Vagina (tissue), 2 donors: ENCODE measurements around the gene SETD4. TPM values are rescaled to one million over a fixed set of nuclear protein-coding genes. Genes with fewer than 3 reads are reported as not detected.

Source experiments
- DNase-seq, 2 donors: peaks; one replicate each; pipeline ENCODE4 v3.0.0-alpha.2; 2017; ENCODE audit errors: extremely low spot score in 2 of 2
- H3K27ac ChIP-seq: fragments of 200-600 bp; sonication (generic); one replicate; pipeline ENCODE4 v1.5.1; 2019
- H3K27me3 ChIP-seq: fragments of 200-600 bp; sonication (generic); one replicate; pipeline ENCODE4 v1.5.1; 2019
- H3K36me3 ChIP-seq, 2 donors: fragments of 200-600 bp; sonication (generic); one replicate each; pipeline ENCODE4 v1.5.1; 2017 to 2019
- H3K4me1 ChIP-seq: fragments of 200-600 bp; sonication (generic); one replicate; pipeline ENCODE4 v1.5.1; 2019
- H3K4me3 ChIP-seq, 2 donors: fragments of 200-600 bp; sonication (generic); 1 replicate in 1 of 2; 2 replicates in 1 of 2; pipeline ENCODE4 v1.5.1; 2016 to 2019
- H3K9me3 ChIP-seq: fragments of 200-600 bp; sonication (generic); one replicate; pipeline ENCODE4 v1.5.1; 2019
- POLR2A ChIP-seq, 2 donors: fragments of 450-650 bp; IDR thresholded peaks; one replicate each; pipeline ENCODE4 v1.6.1; 2017; ENCODE audit warnings: antibody characterized with exemption in 2 of 2, mild to moderate bottlenecking in 2 of 2, moderate library complexity in 2 of 2
- POLR2AphosphoS5 ChIP-seq, 2 donors: sonication (generic); formaldehyde crosslinking; IDR thresholded peaks; one replicate each; pipeline ENCODE4 v1.9.0; 2017; ENCODE audit warnings: antibody characterized with exemption in 2 of 2, mild to moderate bottlenecking in 2 of 2, low read depth in 1 of 2; ENCODE audit not compliant: insufficient read depth in 1 of 2
- intact Hi-C: fragments of 100-400 bp; cut with DNase I; formaldehyde crosslinking; loops from one replicate; pipeline ENCODE4 v1.15.1; 2023
- total RNA-seq: library from RNA; depleted of rRNA; stranded (reverse); fragments of >200 nt; gene quantifications from one replicate; pipeline ENCODE4 v1.2.3, GENCODE V29; 2016
- TF ChIP-seq, protein P1 (sequence below), 3 experiments: fragments of 450-650 bp in 2 of 3; fragments of 200-600 bp in 1 of 3; sonication (generic) in 1 of 3; IDR thresholded peaks; one replicate each; pipeline ENCODE4 v1.5.1; 2017 to 2019; ENCODE audit warnings: antibody characterized with exemption in 3 of 3, mild to moderate bottlenecking in 2 of 3, moderate library complexity in 2 of 3

Gene SETD4
- total RNA-seq, 1 donor from 2014 or later, result 28.7 TPM

DNA sequence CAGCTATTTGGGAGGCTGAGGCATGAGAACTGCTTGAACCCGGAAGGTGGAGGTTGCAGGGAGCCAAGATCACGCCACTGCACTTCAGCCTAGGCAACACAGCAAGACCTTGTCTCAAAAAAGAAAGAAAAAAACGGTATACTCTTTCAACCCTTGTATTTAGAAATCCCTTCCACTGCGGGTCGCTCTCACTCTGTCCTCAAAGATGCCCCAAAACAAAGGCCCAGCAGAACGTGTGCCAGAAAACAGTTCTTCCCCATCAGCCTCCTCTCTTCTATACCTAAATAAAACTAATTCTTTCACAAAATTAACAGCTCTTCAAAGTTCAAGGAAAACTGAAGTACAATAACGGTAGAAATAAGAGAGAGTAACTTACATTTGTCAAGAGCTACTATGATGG is 13.2 kb downstream of the SETD4 start:
- no peaks in the 10 kb centered on the region for H3K4me1 ChIP-seq
- no peak for DNase-seq
- H3K27me3 ChIP-seq, result no peaks in the 10 kb centered on the region
- H3K9me3 ChIP-seq, result no peaks in the 10 kb centered on the region
- H3K36me3 ChIP-seq, result peaks cover 0 to 54% of the 10 kb centered on the region in 2 donors
- no peak overlapping the region for H3K4me3 ChIP-seq
- H3K27ac ChIP-seq, result no peak overlapping the region
- intact Hi-C loops, result no loop called here
- TF ChIP-seq POLR2A (IDR thresholded peaks at IDR 0.05), result no peak
- TF ChIP-seq, protein P1, sequence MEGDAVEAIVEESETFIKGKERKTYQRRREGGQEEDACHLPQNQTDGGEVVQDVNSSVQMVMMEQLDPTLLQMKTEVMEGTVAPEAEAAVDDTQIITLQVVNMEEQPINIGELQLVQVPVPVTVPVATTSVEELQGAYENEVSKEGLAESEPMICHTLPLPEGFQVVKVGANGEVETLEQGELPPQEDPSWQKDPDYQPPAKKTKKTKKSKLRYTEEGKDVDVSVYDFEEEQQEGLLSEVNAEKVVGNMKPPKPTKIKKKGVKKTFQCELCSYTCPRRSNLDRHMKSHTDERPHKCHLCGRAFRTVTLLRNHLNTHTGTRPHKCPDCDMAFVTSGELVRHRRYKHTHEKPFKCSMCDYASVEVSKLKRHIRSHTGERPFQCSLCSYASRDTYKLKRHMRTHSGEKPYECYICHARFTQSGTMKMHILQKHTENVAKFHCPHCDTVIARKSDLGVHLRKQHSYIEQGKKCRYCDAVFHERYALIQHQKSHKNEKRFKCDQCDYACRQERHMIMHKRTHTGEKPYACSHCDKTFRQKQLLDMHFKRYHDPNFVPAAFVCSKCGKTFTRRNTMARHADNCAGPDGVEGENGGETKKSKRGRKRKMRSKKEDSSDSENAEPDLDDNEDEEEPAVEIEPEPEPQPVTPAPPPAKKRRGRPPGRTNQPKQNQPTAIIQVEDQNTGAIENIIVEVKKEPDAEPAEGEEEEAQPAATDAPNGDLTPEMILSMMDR (IDR thresholded peaks at IDR 0.05), result no peak

DNA sequence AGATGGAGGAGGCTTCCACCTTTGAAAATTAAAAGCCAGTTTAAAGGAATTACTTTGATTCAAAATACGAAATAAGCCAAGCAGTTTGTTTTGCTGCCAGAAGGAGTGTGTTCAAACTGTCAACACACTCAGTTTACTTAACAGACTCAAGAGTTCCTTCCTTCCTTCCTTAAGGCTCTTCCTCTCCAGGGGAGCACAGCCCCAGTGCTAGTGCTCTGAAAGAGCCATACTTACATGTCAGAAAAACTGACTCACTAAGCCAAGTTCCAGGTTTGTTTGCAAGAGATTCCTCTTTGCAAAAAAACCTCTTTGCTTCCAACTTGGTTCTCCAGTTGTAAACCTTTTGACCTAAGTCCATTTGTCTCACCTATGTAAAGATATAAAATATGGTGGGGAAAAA is 14.3 kb downstream of the SETD4 start:
- Histone ChIP-seq H3K27me3 (no peaks in the 10 kb centered on the region), H3K4me3 (no peak overlapping the region), H3K9me3 (no peaks in the 10 kb centered on the region), H3K27ac (no peak overlapping the region), H3K4me1 (no peaks in the 10 kb centered on the region), H3K36me3 (peaks cover 0 to 52% of the 10 kb centered on the region in 2 donors)
- intact Hi-C loops, result no loop called here
- TF ChIP-seq, protein P1 (IDR thresholded peaks at IDR 0.05), result no peak
- TF ChIP-seq POLR2A (IDR thresholded peaks at IDR 0.05), result no peak
- TF ChIP-seq POLR2AphosphoS5 (IDR thresholded peaks at IDR 0.05; ENCODE audit: insufficient read depth in 1 of 2, low read depth in 1 of 2), result no peak
- no peak for DNase-seq

DNA sequence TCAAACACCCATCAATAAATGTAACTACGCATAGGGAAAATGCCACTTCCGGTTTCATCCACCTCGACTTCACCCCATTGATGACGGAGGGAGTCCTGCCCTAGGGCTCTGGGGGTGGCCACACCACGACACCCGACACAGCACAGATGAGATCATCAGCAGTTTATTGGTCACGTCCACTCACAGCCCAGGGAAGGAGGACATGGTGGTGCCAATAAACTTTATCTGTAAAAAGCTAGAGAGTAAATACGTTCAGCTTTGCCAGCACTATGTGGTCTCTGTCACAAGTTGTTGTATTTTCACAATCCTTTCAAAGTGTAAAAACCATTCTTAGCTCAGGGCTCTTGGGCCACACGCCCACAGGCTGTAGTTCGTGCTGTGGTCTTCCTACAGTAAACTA is 16.3 kb downstream of the SETD4 start:
- H3K36me3 ChIP-seq, result peaks cover 0 to 51% of the 10 kb centered on the region in 2 donors
- intact Hi-C loops, result no loop called here
- TF ChIP-seq POLR2AphosphoS5 (IDR thresholded peaks at IDR 0.05; ENCODE audit: insufficient read depth in 1 of 2, low read depth in 1 of 2), result no peak
- no peak for TF ChIP-seq POLR2A (IDR thresholded peaks at IDR 0.05)
- TF ChIP-seq, protein P1 (IDR thresholded peaks at IDR 0.05), result no peak

DNA sequence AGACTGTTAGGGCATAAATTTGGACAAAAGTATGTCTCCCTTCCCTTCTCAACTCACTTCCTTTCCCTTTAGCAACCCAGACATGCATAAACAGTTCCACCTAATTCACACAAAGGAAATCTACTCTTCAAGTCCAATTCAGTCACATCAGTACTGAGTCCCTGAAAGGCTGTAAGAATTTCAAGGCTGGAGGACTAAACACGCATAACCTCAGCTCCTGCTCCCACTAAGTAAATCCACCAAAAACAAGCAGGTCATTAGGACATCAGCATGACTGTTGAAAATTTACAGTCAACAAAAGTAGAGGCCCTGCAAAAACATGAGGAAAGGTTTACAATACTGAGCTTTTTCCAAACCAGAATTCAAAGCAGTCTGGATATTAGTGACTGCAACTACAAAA is 18.4 kb downstream of the SETD4 start:
- peaks cover 0 to 68% of the 10 kb centered on the region in 2 donors for H3K36me3 ChIP-seq
- no peak for TF ChIP-seq POLR2AphosphoS5 (IDR thresholded peaks at IDR 0.05; ENCODE audit: insufficient read depth in 1 of 2, low read depth in 1 of 2)
- TF ChIP-seq, protein P1 (IDR thresholded peaks at IDR 0.05), result no peak
- no peak for TF ChIP-seq POLR2A (IDR thresholded peaks at IDR 0.05)
- no peaks in the 10 kb centered on the region for H3K27me3 ChIP-seq
- no peaks in the 10 kb centered on the region for H3K9me3 ChIP-seq
- intact Hi-C loops, result no loop called here
- H3K4me1 ChIP-seq, result no peaks in the 10 kb centered on the region
- H3K4me3 ChIP-seq, result no peak overlapping the region
- no peak overlapping the region for H3K27ac ChIP-seq
- no peak for DNase-seq

More for the DNA sequence above, 16.3 kb downstream of the SETD4 start:
- DNase-seq, result no peak
- H3K9me3 ChIP-seq, result no peaks in the 10 kb centered on the region
- H3K4me1 ChIP-seq, result no peaks in the 10 kb centered on the region
- peak overlapping the region; percentile 4 for H3K27ac ChIP-seq
- no peaks in the 10 kb centered on the region for H3K27me3 ChIP-seq
- H3K4me3 ChIP-seq, result no peak overlapping the region

DNA sequence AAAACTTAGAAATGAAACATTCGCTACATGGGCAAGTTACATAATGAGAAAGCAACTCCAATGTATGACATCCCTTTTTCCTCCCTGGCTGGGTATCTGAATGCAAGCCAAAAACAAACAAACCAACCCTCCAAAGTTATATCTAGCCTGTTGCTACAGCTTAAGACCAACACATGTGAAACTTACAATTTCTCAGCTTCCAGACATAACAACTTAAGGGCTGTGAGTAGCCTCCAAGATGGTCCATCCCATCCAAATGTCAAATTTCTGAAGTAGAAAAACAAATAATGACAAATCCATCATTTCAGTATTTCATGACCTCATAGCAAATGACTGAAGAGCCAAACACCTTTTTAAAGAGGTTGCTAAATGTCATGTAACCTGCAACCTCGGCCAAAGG is 19.9 kb downstream of the SETD4 start:
- Histone ChIP-seq H3K4me3 (no peak overlapping the region), H3K27me3 (no peaks in the 10 kb centered on the region), H3K27ac (no peak overlapping the region), H3K36me3 (peaks cover 0 to 68% of the 10 kb centered on the region in 2 donors), H3K9me3 (no peaks in the 10 kb centered on the region), H3K4me1 (no peaks in the 10 kb centered on the region)
- no peak for DNase-seq
- intact Hi-C loops, result no loop called here
- TF ChIP-seq, protein P1 (IDR thresholded peaks at IDR 0.05), result no peak
- no peak for TF ChIP-seq POLR2A (IDR thresholded peaks at IDR 0.05)
- no peak for TF ChIP-seq POLR2AphosphoS5 (IDR thresholded peaks at IDR 0.05; ENCODE audit: insufficient read depth in 1 of 2, low read depth in 1 of 2)
